ENCODE measurements around the gene CTDSPL.

GRCh38 chr3:37923569-37924040, 61.9 kb downstream of the CTDSPL start:
- TF ChIP-seq ZNF274 (IDR thresholded peaks at IDR 0.05; ENCODE audit: low read depth, low read length) (no peak), SUZ12 (IDR thresholded peaks at IDR 0.05; ENCODE audit: extremely low read depth, insufficient read depth, insufficient read length) (no peak)
